DND-41 (cell line): ENCODE measurements around the gene SUPT7L.

Source experiments
- ATAC-seq: fragments of 200-7000 bp; cut with Tn5 transposase; 3 replicates; pipeline ENCODE4 v1.9.1; 2021; ENCODE audit warnings: low read depth; ENCODE audit not compliant: insufficient read depth
- DNase-seq: peaks from one replicate; pipeline ENCODE4 v3.0.0-alpha.2; 2020
- H2AFZ ChIP-seq: 2 replicates; pipeline ENCODE4 v1.6.0; 2012; ENCODE audit warnings: low read depth, low read length
- H3K27ac ChIP-seq: 2 replicates; pipeline ENCODE4 v1.5.1; 2012; ENCODE audit warnings: low read length, inconsistent platforms
- H3K27me3 ChIP-seq: fragments of 200-600 bp; sonication (generic); 2 replicates; pipeline ENCODE4 v1.6.0; 2012; ENCODE audit warnings: low read length, mild to moderate bottlenecking, inconsistent platforms; ENCODE audit not compliant: insufficient read depth, poor library complexity
- H3K36me3 ChIP-seq: 2 replicates; pipeline ENCODE4 v1.5.1; 2012; ENCODE audit warnings: low read length, inconsistent platforms; ENCODE audit not compliant: insufficient read depth
- H3K4me1 ChIP-seq: 2 replicates; pipeline ENCODE4 v1.5.1; 2012; ENCODE audit warnings: mild to moderate bottlenecking, low read length; ENCODE audit not compliant: insufficient read depth
- H3K4me2 ChIP-seq: 2 replicates; pipeline ENCODE4 v1.6.0; 2012; ENCODE audit warnings: mild to moderate bottlenecking, moderate library complexity, low read length, inconsistent platforms; ENCODE audit not compliant: insufficient read depth
- H3K4me3 ChIP-seq, 2 experiments: fragments of 200-600 bp in 1 of 2; shearing (Covaris generic) in 1 of 2; 2 replicates each; pipeline ENCODE4 v1.5.1; 2012 to 2016; ENCODE audit warnings: inconsistent platforms in 2 of 2, low read length in 2 of 2, mild to moderate bottlenecking in 2 of 2, low read depth in 1 of 2, moderate library complexity in 1 of 2
- H3K79me2 ChIP-seq: 2 replicates; pipeline ENCODE4 v1.6.0; 2012; ENCODE audit warnings: low read length, inconsistent platforms; ENCODE audit not compliant: insufficient read depth
- H3K9ac ChIP-seq: 2 replicates; pipeline ENCODE4 v1.6.0; 2012; ENCODE audit warnings: low read depth, mild to moderate bottlenecking, inconsistent platforms, low read length, moderate library complexity
- H3K9me3 ChIP-seq: 2 replicates; pipeline ENCODE4 v1.5.1; 2012; ENCODE audit warnings: low read length, moderate library complexity, mild to moderate bottlenecking, inconsistent platforms; ENCODE audit not compliant: insufficient read depth, severe bottlenecking
- H4K20me1 ChIP-seq: 2 replicates; pipeline ENCODE4 v1.6.0; 2012; ENCODE audit warnings: low read length; ENCODE audit not compliant: insufficient read depth
- CTCF ChIP-seq: IDR thresholded peaks from 2 replicates; pipeline ENCODE4 v1.5.1; 2012; ENCODE audit warnings: borderline replicate concordance, low read length, moderate library complexity, mild to moderate bottlenecking; ENCODE audit not compliant: poor library complexity, severe bottlenecking; ENCODE audit errors: extremely low read depth
- EZH2 ChIP-seq: IDR thresholded peaks from 3 replicates; pipeline ENCODE4 v1.6.1; 2012; ENCODE audit warnings: borderline replicate concordance, low read depth, mild to moderate bottlenecking, moderate library complexity, low read length, inconsistent platforms; ENCODE audit not compliant: severe bottlenecking

Gene SUPT7L

DNA sequence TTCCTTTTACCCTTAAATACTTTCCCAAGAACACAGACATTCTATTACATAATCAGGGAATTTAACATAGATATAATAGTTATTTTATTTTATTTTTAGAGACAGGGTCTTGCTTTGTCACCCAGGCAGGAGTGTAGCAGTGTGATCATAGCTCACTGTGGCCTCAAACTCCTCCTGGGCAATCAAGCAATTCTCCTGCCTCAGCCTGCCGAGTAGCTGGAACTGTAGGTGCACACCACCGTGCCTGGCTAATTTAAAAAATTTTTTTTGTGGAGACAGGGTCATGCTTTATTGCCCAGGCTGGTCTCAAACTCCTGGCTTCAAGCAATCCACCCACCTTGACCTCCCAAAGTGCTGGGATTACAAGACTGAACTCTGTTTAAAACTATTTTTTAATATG is 45.9 kb upstream of the SUPT7L start:
- Histone ChIP-seq H3K27me3 (peaks cover 5% of the 10 kb centered on the region), H3K27ac (no peak overlapping the region), H3K4me1 (no peaks in the 10 kb centered on the region)

GRCh38 chr2:27708666-27709065 is 45.3 kb upstream of the SUPT7L start:
- Histone ChIP-seq H3K4me1 (no peaks in the 10 kb centered on the region), H2AFZ (no peak overlapping the region), H3K36me3 (no peaks in the 10 kb centered on the region), H3K9me3 (no peaks in the 10 kb centered on the region), H3K79me2 (no peaks in the 10 kb centered on the region), H3K27ac (no peak overlapping the region), H3K9ac (no peak overlapping the region), H3K4me3 (no peak overlapping the region), H3K4me2 (no peak overlapping the region), H3K27me3 (peaks cover 5% of the 10 kb centered on the region), H4K20me1 (no peaks in the 10 kb centered on the region)
- TF ChIP-seq EZH2 (no peak), CTCF (no peak)
- ATAC-seq = no peak
- DNase-seq = no peak

More for the DNA sequence above, 45.9 kb upstream of the SUPT7L start:
- no peak for DNase-seq
- no peak for TF ChIP-seq EZH2
- TF ChIP-seq CTCF = no peak
- Histone ChIP-seq H4K20me1 (no peaks in the 10 kb centered on the region), H2AFZ (no peak overlapping the region), H3K9ac (no peak overlapping the region), H3K4me3 (no peak overlapping the region), H3K79me2 (no peaks in the 10 kb centered on the region), H3K9me3 (no peaks in the 10 kb centered on the region), H3K36me3 (no peaks in the 10 kb centered on the region), H3K4me2 (no peak overlapping the region)
- no peak for ATAC-seq

DNA sequence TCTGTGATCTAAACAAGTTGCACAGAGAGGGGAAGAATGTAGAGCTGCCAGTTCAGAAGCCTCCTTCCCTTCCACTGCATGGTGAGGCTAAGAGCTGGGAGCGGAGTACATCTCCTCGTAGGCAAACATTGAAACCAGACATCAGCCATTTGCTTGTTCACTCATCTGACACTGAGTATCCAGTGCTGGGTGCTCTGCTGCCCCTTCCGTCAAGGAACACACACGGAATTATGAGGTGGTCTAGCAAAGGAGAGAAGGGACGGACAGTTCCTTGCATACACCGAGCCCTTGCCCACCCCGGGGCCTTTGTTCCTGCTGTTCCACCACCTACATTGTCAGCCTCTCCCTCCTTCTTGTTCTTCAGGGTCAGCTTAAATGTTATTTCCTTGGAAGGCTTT is 44.8 kb upstream of the SUPT7L start:
- no peak overlapping the region for H3K4me3 ChIP-seq
- H3K4me2 ChIP-seq = no peak overlapping the region
- H3K27me3 ChIP-seq = peaks cover 5% of the 10 kb centered on the region
- no peak overlapping the region for H2AFZ ChIP-seq
- H3K79me2 ChIP-seq = no peaks in the 10 kb centered on the region
- no peak for DNase-seq
- ATAC-seq = no peak
- H3K9me3 ChIP-seq = no peaks in the 10 kb centered on the region
- TF ChIP-seq EZH2 (no peak), CTCF (no peak)
- no peaks in the 10 kb centered on the region for H3K36me3 ChIP-seq
- no peak overlapping the region for H3K9ac ChIP-seq
- H3K27ac ChIP-seq = no peak overlapping the region
- H3K4me1 ChIP-seq = no peaks in the 10 kb centered on the region
- no peaks in the 10 kb centered on the region for H4K20me1 ChIP-seq
